ENCODE results near the gene ADARB2. TPM values are rescaled to one million over a fixed set of nuclear protein-coding genes. Genes with fewer than 3 reads are reported as not detected.

Gene ADARB2
- total RNA-seq, 4 donors from 2014 or later: 0.32 to 1.6 (median 0.80) TPM

DNA sequence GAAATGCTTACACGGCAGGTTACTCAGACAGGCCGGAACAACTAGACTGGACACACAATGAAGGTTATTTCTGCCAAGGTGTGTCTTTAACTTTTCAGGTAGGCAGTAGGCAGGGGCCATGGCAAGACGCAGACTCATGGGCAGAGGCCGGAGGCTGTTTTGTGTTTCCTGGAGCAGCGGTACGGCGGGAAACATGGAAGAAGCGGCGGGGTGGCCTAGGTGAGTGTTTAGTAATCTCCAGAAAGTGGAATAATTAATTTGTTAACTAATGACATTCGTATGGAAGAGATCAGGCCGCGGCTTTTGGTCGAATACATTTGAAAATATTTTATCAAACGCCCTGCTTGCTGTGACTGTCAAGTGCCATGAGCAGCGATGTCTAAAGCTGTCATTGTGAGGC lies 403.3 kb downstream of the ADARB2 start:
- peak in 1 of 2 donors; percentile 53 for DNase-seq (ENCODE audit: low spot score in 2 of 2)
- H3K27ac ChIP-seq: no peak overlapping the region
- WGBS: 93% methylated on average over 15 of the region's 15 CpGs

DNA sequence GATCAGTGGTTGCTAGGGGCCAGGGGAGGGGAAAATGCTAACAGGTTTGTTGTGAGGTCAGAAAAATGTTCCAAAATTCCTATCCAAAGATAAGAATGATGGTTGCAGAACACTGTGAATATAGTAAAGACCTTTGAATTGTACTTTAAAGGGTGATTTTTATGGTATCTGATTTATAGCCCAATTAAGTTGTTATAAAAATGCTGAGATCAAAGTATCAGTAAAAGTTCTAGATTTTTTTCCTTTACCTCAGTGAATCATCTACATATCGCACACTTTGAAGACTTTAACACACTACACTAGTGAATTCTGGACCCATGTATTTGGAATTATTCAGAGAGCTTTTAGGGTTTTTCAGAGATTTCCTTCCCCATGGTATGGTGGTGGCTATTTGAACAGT lies 405.8 kb downstream of the ADARB2 start:
- H3K27ac ChIP-seq: no peak overlapping the region
- H3K27me3 ChIP-seq: no peaks in the 10 kb centered on the region
- DNase-seq (ENCODE audit: low spot score in 2 of 2): no peak
- 59% methylated on average over 1 of the region's 1 CpG for WGBS
- TF ChIP-seq POLR2AphosphoS5 (IDR thresholded peaks at IDR 0.05): no peak
- no peak for TF ChIP-seq POLR2A (IDR thresholded peaks at IDR 0.05)
- TF ChIP-seq, protein P1, sequence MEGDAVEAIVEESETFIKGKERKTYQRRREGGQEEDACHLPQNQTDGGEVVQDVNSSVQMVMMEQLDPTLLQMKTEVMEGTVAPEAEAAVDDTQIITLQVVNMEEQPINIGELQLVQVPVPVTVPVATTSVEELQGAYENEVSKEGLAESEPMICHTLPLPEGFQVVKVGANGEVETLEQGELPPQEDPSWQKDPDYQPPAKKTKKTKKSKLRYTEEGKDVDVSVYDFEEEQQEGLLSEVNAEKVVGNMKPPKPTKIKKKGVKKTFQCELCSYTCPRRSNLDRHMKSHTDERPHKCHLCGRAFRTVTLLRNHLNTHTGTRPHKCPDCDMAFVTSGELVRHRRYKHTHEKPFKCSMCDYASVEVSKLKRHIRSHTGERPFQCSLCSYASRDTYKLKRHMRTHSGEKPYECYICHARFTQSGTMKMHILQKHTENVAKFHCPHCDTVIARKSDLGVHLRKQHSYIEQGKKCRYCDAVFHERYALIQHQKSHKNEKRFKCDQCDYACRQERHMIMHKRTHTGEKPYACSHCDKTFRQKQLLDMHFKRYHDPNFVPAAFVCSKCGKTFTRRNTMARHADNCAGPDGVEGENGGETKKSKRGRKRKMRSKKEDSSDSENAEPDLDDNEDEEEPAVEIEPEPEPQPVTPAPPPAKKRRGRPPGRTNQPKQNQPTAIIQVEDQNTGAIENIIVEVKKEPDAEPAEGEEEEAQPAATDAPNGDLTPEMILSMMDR (IDR thresholded peaks at IDR 0.05): no peak
- TF ChIP-seq EP300 (IDR thresholded peaks at IDR 0.05): no peak
- H3K36me3 ChIP-seq: no peaks in the 10 kb centered on the region
- H3K9me3 ChIP-seq: peaks cover 2% of the 10 kb centered on the region
- H3K4me1 ChIP-seq: no peaks in the 10 kb centered on the region
- H3K4me3 ChIP-seq: no peak overlapping the region

More for the DNA sequence above, 403.3 kb downstream of the ADARB2 start:
- Histone ChIP-seq H3K4me3 (no peak overlapping the region), H3K27me3 (no peaks in the 10 kb centered on the region), H3K9me3 (peaks cover 2% of the 10 kb centered on the region), H3K4me1 (no peaks in the 10 kb centered on the region), H3K36me3 (no peaks in the 10 kb centered on the region)
- no peak for TF ChIP-seq POLR2A (IDR thresholded peaks at IDR 0.05)
- TF ChIP-seq, protein P1 (IDR thresholded peaks at IDR 0.05): no peak
- no peak for TF ChIP-seq EP300 (IDR thresholded peaks at IDR 0.05)
- no peak for TF ChIP-seq POLR2AphosphoS5 (IDR thresholded peaks at IDR 0.05)

DNA sequence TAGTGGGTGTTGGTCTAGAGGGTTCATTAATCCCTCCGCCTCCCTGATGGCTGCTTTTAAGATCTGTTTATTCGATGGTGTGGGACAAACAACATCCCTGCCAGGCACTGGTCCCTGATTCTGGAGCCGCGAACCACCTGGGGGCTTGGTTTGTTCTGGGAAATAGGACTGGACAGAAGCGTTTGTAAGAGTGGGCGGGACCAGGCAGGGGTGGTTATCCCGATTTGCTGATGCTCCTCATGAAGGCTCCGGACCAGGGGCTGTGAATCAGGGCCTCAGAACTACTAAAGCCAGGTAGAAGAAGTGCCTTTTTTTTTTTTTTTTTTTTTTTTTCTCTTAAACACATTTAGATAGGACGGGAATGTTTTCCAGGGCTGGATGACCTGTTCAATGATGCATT lies 407.7 kb downstream of the ADARB2 start:
- Histone ChIP-seq H3K4me1 (no peaks in the 10 kb centered on the region), H3K9me3 (peaks cover 2% of the 10 kb centered on the region), H3K36me3 (no peaks in the 10 kb centered on the region), H3K4me3 (no peak overlapping the region), H3K27ac (no peak overlapping the region), H3K27me3 (no peaks in the 10 kb centered on the region)
- WGBS: 88% methylated on average over 8 of the region's 9 CpGs
- DNase-seq (ENCODE audit: low spot score in 2 of 2): no peak
- TF ChIP-seq EP300 (IDR thresholded peaks at IDR 0.05) (no peak), POLR2AphosphoS5 (IDR thresholded peaks at IDR 0.05) (no peak), POLR2A (IDR thresholded peaks at IDR 0.05) (no peak)
- TF ChIP-seq, protein P1 (IDR thresholded peaks at IDR 0.05): no peak

DNA sequence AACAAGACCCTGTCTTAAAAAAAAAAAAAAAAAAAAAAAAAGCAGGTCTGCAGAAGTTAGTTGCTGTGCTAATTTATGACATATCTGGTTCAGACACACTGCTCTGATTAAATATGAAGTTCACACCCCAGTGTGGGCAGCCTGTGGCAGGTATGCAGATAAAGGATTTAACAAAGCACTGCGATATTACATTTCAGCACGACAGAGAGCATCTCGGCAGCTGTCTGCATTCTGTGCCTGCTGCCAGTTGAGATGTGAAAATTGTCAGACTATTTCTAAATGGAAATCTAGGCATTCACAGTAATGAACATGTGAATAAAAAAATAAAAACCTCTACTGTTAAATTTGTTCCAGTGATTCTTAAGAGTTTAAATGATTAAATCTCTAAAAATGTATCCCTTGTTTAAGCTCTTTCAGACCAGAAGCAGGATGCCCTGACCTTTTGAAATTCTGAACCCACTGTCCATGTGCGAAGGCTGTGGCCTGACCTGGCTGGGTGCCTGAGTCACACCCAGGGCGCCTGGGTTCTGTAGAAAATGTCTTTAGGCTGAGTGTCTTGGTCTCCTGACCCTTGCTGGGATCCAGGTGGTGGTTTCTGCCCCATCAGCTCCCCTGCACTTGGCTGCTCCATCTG lies 408.2 kb downstream of the ADARB2 start:
- Histone ChIP-seq H3K4me1 (no peaks in the 10 kb centered on the region), H3K27ac (no peak overlapping the region), H3K27me3 (no peaks in the 10 kb centered on the region), H3K4me3 (no peak overlapping the region), H3K9me3 (peaks cover 2% of the 10 kb centered on the region), H3K36me3 (no peaks in the 10 kb centered on the region)
- DNase-seq (ENCODE audit: low spot score in 2 of 2): no peak
- WGBS: 77% methylated on average over 5 of the region's 5 CpGs
- TF ChIP-seq, protein P1 (IDR thresholded peaks at IDR 0.05): no peak
- no peak for TF ChIP-seq EP300 (IDR thresholded peaks at IDR 0.05)
- TF ChIP-seq POLR2AphosphoS5 (IDR thresholded peaks at IDR 0.05): no peak
- TF ChIP-seq POLR2A (IDR thresholded peaks at IDR 0.05): no peak

DNA sequence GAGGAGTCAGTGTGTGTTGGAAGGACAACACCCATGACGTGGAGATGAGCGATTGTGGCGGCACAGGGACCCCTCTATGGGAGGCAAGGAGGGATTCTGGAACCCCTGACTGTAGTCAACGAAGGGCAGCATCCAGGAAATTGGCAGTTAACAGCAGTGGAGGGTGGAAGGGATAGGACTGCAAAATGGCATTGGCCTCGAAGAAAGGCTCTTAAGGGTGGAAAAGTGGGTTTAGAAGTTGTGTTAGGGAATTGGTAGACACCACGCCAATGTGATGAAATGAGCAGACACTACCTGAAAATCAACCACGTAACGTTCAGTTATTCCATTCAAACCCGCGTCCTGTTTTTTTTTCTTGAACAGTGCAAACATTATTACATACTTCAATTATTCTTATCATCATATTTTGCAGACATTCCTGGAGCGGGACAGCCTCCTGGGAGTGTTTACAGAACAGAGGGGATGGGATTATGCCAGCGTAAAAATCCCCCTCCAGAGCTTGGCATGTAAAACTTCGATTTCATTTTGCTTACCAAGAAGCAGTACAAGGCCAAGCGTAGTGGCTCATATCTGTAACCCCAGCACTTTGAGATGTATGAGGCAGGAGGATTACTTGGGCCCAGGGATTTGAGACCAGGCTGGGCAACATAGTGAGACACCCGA lies 409.0 kb downstream of the ADARB2 start:
- no peak for DNase-seq (ENCODE audit: low spot score in 2 of 2)
- H3K9me3 ChIP-seq: peaks cover 2% of the 10 kb centered on the region
- TF ChIP-seq EP300 (IDR thresholded peaks at IDR 0.05) (no peak), POLR2AphosphoS5 (IDR thresholded peaks at IDR 0.05) (no peak), POLR2A (IDR thresholded peaks at IDR 0.05) (no peak)
- TF ChIP-seq, protein P1 (IDR thresholded peaks at IDR 0.05): no peak
- no peak overlapping the region for H3K27ac ChIP-seq
- H3K4me1 ChIP-seq: no peaks in the 10 kb centered on the region
- H3K4me3 ChIP-seq: no peak overlapping the region
- WGBS: 84% methylated on average over 15 of the region's 15 CpGs
- no peaks in the 10 kb centered on the region for H3K36me3 ChIP-seq
- H3K27me3 ChIP-seq: no peaks in the 10 kb centered on the region

All from suprapubic skin (tissue), 4 donors.